GM12878 (cell line): ENCODE measurements around the gene MROH2A. TPM values are rescaled to one million over a fixed set of nuclear protein-coding genes. Genes with fewer than 3 reads are reported as not detected.

Source experiments
- ATF3 ChIP-seq: IDR thresholded peaks from 2 replicates; pipeline ENCODE4 v1.6.1; 2011; ENCODE audit warnings: low read depth, mild to moderate bottlenecking, low read length, moderate library complexity, borderline replicate concordance; ENCODE audit errors: extremely low read depth
- E4F1 ChIP-seq: fragments of 450-650 bp; IDR thresholded peaks from 2 replicates; pipeline ENCODE4 v1.6.1; 2018; ENCODE audit warnings: borderline replicate concordance, mild to moderate bottlenecking; ENCODE audit not compliant: partially characterized antibody
- IRF3 ChIP-seq: fragments of 450-650 bp; IDR thresholded peaks from 2 replicates; pipeline ENCODE4 v1.6.1; 2014; ENCODE audit warnings: mild to moderate bottlenecking
- LARP7 ChIP-seq: fragments of 450-650 bp; IDR thresholded peaks from 2 replicates; pipeline ENCODE4 v1.6.1; 2017; ENCODE audit warnings: mild to moderate bottlenecking
- NRF1 ChIP-seq: conservative IDR thresholded peaks from 2 replicates; pipeline ENCODE4 v1.6.1; 2011; ENCODE audit warnings: mild to moderate bottlenecking, low read depth, low read length, improper control_type of control experiment
- RUNX3 ChIP-seq: IDR thresholded peaks from 2 replicates; pipeline ENCODE4 v1.6.1; 2012; ENCODE audit warnings: low read length, inconsistent platforms
- SKIL ChIP-seq: fragments of 450-650 bp; IDR thresholded peaks from 2 replicates; pipeline ENCODE4 v1.6.1; 2017; ENCODE audit warnings: mild to moderate bottlenecking, low read depth, inconsistent platforms; ENCODE audit not compliant: poor library complexity, severe bottlenecking
- SP1 ChIP-seq: IDR thresholded peaks from one replicate; pipeline ENCODE4 v1.6.1; 2011; ENCODE audit warnings: low read depth, low read length
- ZSCAN29 ChIP-seq: fragments of 450-650 bp; IDR thresholded peaks from 2 replicates; pipeline ENCODE4 v1.6.1; 2017; ENCODE audit warnings: mild to moderate bottlenecking, moderate library complexity
- polyA plus RNA-seq, 11 experiments: library from polyadenylated mRNA; depleted of rRNA in 4 of 11; unstranded in 6 of 11; stranded (reverse) in 5 of 11; fragments of >200 nt; fragmentation: Nextera tagmentation in 4 of 11; fragmentation: Illumina TruSeq in 1 of 11; extraction: Ambion mirVana in 4 of 11; extraction: Trizol in 1 of 11; gene quantifications; 1 replicate in 1 of 11; 2 replicates in 10 of 11; pipeline versions ENCODE4 v1.2.1 to v1.2.3, GENCODE V29; 2011 to 2016; ENCODE audit warnings: inconsistent platforms in 2 of 11, missing spikeins in 2 of 11, low read depth in 1 of 11
- total RNA-seq, 4 experiments: library from RNA; depleted of rRNA in 3 of 4; stranded (reverse); fragments of >200 nt in 3 of 4; fragmentation: Illumina TruSeq in 1 of 4; extraction: Trizol in 1 of 4; gene quantifications; 2 replicates each; pipeline versions ENCODE4 v1.2.1 to v1.2.3, GENCODE V29; 2013 to 2021

The MROH2A gene
- total and polyA plus RNA-seq, 10 of the 15 experiments (the other 5 are each of a cell fraction or from before 2014, with no cell fraction given): not detected

GRCh38 chr2:233766416-233766815, 11.7 kb upstream of the MROH2A start (continued):
- TF ChIP-seq SKIL (no peak), RUNX3 (no peak), NRF1 (no peak), LARP7 (no peak), IRF3 (no peak), E4F1 (no peak), ATF3 (no peak), SP1 (no peak), ZSCAN29 (no peak)
